ENCODE measurements around the gene ANKS1B.

DNA sequence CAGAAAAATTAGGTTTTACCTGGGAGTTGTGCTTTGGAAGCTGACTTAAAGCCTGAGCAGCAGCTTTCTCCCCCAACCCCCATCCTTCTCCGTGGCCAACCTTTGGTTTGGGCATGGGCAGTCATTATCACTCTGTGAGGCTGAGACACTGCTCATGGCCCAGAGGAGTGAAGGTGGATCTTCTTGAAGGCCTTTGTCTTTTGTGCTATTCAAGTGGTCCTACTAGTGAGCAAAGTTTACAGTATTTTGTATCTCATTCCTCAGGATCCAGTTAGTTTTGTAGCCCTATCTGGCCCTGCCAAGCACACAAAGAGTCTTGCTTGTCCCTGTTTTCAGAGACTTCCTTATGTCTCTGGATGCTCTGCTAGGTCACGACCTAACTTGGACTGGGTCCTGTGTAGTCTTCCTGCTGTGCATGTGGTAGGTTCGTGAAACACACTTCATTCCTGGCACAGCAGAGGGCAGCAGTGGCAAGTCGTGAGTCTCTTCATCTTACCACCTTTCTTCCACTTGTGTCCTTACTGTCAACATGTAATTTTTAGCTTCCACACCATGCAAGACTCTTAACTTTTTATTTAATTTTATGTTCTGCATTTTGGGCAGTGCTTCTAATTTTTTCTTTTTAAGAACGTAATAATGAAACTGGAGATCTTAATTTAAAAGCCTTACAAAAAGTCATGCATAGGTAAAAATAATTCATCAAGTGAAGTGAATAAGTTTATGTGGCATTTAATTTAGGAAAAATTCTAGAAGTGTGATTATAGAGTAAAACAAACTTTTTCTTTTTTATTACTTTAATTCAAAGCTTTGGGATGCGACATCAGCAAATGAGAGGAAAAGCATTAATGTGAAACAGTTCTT lies 1285.9 kb downstream of the ANKS1B start:
- peak; percentile 50 to 75 (median 75); a peak in 5 of 6 replicates for TF ChIP-seq CTCF (IDR thresholded peaks at IDR 0.05 in 2 of 3, conservative IDR thresholded peaks at IDR 0.05 in 1 of 3; ENCODE audit: borderline replicate concordance in 1 of 3, insufficient read depth in 1 of 3, low read depth in 2 of 3, low read length in 2 of 3)
- no peak for TF ChIP-seq JUND (IDR thresholded peaks at IDR 0.05)
- TF ChIP-seq ZNF274 (IDR thresholded peaks at IDR 0.05; ENCODE audit: low read depth, low read length): no peak
- TF ChIP-seq FOSL1 (IDR thresholded peaks at IDR 0.05; ENCODE audit: low read depth): no peak
- no peak for TF ChIP-seq POLR2A (IDR thresholded peaks at IDR 0.05; ENCODE audit: borderline replicate concordance, extremely low read depth, insufficient read depth, insufficient read length)
- TF ChIP-seq EGR1 (IDR thresholded peaks at IDR 0.05; ENCODE audit: low read depth): no peak
- no peak for TF ChIP-seq EZH2 (IDR thresholded peaks at IDR 0.05)
- TF ChIP-seq, protein P1, sequence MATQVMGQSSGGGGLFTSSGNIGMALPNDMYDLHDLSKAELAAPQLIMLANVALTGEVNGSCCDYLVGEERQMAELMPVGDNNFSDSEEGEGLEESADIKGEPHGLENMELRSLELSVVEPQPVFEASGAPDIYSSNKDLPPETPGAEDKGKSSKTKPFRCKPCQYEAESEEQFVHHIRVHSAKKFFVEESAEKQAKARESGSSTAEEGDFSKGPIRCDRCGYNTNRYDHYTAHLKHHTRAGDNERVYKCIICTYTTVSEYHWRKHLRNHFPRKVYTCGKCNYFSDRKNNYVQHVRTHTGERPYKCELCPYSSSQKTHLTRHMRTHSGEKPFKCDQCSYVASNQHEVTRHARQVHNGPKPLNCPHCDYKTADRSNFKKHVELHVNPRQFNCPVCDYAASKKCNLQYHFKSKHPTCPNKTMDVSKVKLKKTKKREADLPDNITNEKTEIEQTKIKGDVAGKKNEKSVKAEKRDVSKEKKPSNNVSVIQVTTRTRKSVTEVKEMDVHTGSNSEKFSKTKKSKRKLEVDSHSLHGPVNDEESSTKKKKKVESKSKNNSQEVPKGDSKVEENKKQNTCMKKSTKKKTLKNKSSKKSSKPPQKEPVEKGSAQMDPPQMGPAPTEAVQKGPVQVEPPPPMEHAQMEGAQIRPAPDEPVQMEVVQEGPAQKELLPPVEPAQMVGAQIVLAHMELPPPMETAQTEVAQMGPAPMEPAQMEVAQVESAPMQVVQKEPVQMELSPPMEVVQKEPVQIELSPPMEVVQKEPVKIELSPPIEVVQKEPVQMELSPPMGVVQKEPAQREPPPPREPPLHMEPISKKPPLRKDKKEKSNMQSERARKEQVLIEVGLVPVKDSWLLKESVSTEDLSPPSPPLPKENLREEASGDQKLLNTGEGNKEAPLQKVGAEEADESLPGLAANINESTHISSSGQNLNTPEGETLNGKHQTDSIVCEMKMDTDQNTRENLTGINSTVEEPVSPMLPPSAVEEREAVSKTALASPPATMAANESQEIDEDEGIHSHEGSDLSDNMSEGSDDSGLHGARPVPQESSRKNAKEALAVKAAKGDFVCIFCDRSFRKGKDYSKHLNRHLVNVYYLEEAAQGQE (IDR thresholded peaks at IDR 0.05; ENCODE audit: low read depth): no peak

All from HCT116 (cell line).